ENCODE data around the gene CLTCL1. TPM values are rescaled to one million over a fixed set of nuclear protein-coding genes. Genes with fewer than 3 reads are reported as not detected.

The CLTCL1 gene
- polyA plus RNA-seq, 1 donor (not counting 4 experiments of a cell fraction or from before 2014, with no cell fraction given), result 12.4 TPM

GRCh38 chr22:19201869-19202798 is 89.4 kb downstream of the CLTCL1 start:
- Histone ChIP-seq H3K27ac (ENCODE audit: control insufficient read depth, insufficient read depth, low read length) (no peak overlapping the region), H4K20me1 (ENCODE audit: control insufficient read depth, extremely low read depth, insufficient read depth, low read length) (no peaks in the 10 kb centered on the region), H3K9me1 (ENCODE audit: control insufficient read depth, extremely low read depth, insufficient read depth, low read length) (no peaks in the 10 kb centered on the region), H2AFZ (ENCODE audit: control insufficient read depth, low read length) (no peak overlapping the region), H3K4me3 (ENCODE audit: control insufficient read depth in 2 of 3, extremely low read depth in 1 of 3, insufficient read depth in 2 of 3, low read depth in 1 of 3, low read length in 3 of 3) (no peak overlapping the region), H3K36me3 (ENCODE audit: control insufficient read depth in 2 of 2, extremely low read depth in 1 of 2, insufficient read depth in 2 of 2, low read length in 2 of 2) (peaks cover 10 to 13% of the 10 kb centered on the region in 2 experiments), H3K79me2 (ENCODE audit: control insufficient read depth, insufficient read depth, low read length) (no peaks in the 10 kb centered on the region), H3K9me3 (ENCODE audit: control insufficient read depth, low read depth, low read length) (no peaks in the 10 kb centered on the region), H3K27me3 (ENCODE audit: control insufficient read depth, extremely low read depth, insufficient read depth, low read length) (no peaks in the 10 kb centered on the region), H3K4me2 (ENCODE audit: control insufficient read depth, extremely low read depth, insufficient read depth, low read depth, low read length) (no peak overlapping the region), H3K9ac (ENCODE audit: control insufficient read depth, extremely low read depth, insufficient read depth, low read length) (no peak overlapping the region), H3K4me1 (ENCODE audit: control insufficient read depth, extremely low read depth, insufficient read depth, low read length) (no peaks in the 10 kb centered on the region)
- dilution Hi-C loops (cut with MboI; ENCODE audit: extremely low pct_ligation_motif_present, low sequenced_read_pairs), result no loop called here
- DNase-seq (ENCODE audit: low read depth, low spot score) (no peak), FAIRE-seq (no peak)
- TF ChIP-seq, protein P1, sequence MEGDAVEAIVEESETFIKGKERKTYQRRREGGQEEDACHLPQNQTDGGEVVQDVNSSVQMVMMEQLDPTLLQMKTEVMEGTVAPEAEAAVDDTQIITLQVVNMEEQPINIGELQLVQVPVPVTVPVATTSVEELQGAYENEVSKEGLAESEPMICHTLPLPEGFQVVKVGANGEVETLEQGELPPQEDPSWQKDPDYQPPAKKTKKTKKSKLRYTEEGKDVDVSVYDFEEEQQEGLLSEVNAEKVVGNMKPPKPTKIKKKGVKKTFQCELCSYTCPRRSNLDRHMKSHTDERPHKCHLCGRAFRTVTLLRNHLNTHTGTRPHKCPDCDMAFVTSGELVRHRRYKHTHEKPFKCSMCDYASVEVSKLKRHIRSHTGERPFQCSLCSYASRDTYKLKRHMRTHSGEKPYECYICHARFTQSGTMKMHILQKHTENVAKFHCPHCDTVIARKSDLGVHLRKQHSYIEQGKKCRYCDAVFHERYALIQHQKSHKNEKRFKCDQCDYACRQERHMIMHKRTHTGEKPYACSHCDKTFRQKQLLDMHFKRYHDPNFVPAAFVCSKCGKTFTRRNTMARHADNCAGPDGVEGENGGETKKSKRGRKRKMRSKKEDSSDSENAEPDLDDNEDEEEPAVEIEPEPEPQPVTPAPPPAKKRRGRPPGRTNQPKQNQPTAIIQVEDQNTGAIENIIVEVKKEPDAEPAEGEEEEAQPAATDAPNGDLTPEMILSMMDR (optimal IDR thresholded peaks at IDR 0.05 in 1 of 3, IDR thresholded peaks at IDR 0.05 in 1 of 3, conservative IDR thresholded peaks at IDR 0.05 in 1 of 3; ENCODE audit: extremely low read depth in 1 of 3, insufficient read depth in 2 of 3, low read length in 3 of 3), result no peak
- no peak for TF ChIP-seq EZH2 (IDR thresholded peaks at IDR 0.05; ENCODE audit: low read length)

DNA sequence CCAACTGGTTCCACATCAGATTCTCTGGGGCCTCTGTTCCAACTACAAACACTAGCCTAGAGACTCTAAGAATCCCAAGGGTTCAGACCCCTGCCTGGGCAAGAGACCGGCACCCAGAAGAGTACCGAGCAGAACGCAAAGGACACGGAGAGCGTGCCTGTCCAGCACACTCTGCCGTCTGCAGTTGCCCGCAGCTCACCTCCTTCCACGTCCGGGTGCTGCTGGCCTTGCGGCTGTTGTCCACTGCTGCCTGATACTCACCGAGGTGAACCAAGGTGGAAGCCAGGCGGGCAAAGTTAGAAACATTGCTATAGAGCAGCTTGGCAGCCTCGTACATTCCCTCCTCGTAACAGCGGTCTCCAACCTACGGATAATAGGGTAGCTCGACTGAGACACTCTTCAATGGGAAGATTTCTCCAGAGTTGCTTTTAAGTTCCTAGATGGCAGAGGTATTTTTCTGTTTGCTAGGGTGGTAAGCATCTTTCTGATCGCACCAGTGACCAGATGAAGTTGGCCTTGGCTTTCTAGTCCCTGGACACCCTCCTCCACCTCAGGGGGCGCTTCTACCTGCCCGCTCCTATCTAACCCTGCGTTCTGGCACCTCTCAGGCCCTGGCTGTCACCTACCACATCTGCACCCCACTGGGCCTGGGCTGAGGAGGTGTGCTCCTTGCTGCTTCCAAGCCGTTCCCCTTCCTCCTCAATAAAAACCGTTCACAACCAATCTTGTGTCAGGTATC is 90.2 kb downstream of the CLTCL1 start:
- TF ChIP-seq, protein P1 (optimal IDR thresholded peaks at IDR 0.05 in 1 of 3, IDR thresholded peaks at IDR 0.05 in 1 of 3, conservative IDR thresholded peaks at IDR 0.05 in 1 of 3; ENCODE audit: extremely low read depth in 1 of 3, insufficient read depth in 2 of 3, low read length in 3 of 3), result no peak
- TF ChIP-seq EZH2 (IDR thresholded peaks at IDR 0.05; ENCODE audit: low read length), result no peak
- H3K27ac ChIP-seq (ENCODE audit: control insufficient read depth, insufficient read depth, low read length), result no peak overlapping the region
- FAIRE-seq (no peak), DNase-seq (ENCODE audit: low read depth, low spot score) (no peak)
- no peaks in the 10 kb centered on the region for H3K9me3 ChIP-seq (ENCODE audit: control insufficient read depth, low read depth, low read length)
- no peak overlapping the region for H3K9ac ChIP-seq (ENCODE audit: control insufficient read depth, extremely low read depth, insufficient read depth, low read length)
- H3K79me2 ChIP-seq (ENCODE audit: control insufficient read depth, insufficient read depth, low read length), result no peaks in the 10 kb centered on the region
- no peaks in the 10 kb centered on the region for H3K4me1 ChIP-seq (ENCODE audit: control insufficient read depth, extremely low read depth, insufficient read depth, low read length)
- no peaks in the 10 kb centered on the region for H3K9me1 ChIP-seq (ENCODE audit: control insufficient read depth, extremely low read depth, insufficient read depth, low read length)
- H4K20me1 ChIP-seq (ENCODE audit: control insufficient read depth, extremely low read depth, insufficient read depth, low read length), result no peaks in the 10 kb centered on the region
- H3K4me2 ChIP-seq (ENCODE audit: control insufficient read depth, extremely low read depth, insufficient read depth, low read depth, low read length), result no peak overlapping the region
- no peaks in the 10 kb centered on the region for H3K27me3 ChIP-seq (ENCODE audit: control insufficient read depth, extremely low read depth, insufficient read depth, low read length)
- dilution Hi-C loops (cut with MboI; ENCODE audit: extremely low pct_ligation_motif_present, low sequenced_read_pairs), result no loop called here
- no peak overlapping the region for H3K4me3 ChIP-seq (ENCODE audit: control insufficient read depth in 2 of 3, extremely low read depth in 1 of 3, insufficient read depth in 2 of 3, low read depth in 1 of 3, low read length in 3 of 3)
- H3K36me3 ChIP-seq (ENCODE audit: control insufficient read depth in 2 of 2, extremely low read depth in 1 of 2, insufficient read depth in 2 of 2, low read length in 2 of 2), result peaks cover 14 to 16% of the 10 kb centered on the region in 2 experiments
- no peak overlapping the region for H2AFZ ChIP-seq (ENCODE audit: control insufficient read depth, low read length)
